Adrenal gland (tissue), 12 donors: ENCODE measurements around the gene VGLL1. TPM values are rescaled to one million over a fixed set of nuclear protein-coding genes. Genes with fewer than 3 reads are reported as not detected.

Source experiments
- DNase-seq, 7 donors: peaks; one replicate each; pipeline ENCODE4 v3.0.0-alpha.2; 2019 to 2020
- H3K27ac ChIP-seq, 5 donors: fragments of 200-600 bp; sonication (generic) in 4 of 5; 1 replicate in 3 of 5; 2 replicates in 2 of 5; pipeline versions ENCODE4 v1.5.1 to v1.8.0; 2016 to 2020; ENCODE audit warnings: mild to moderate bottlenecking in 1 of 5
- H3K27me3 ChIP-seq: fragments of 200-600 bp; 2 replicates; pipeline ENCODE4 v1.8.0; 2021
- H3K36me3 ChIP-seq, 2 donors: fragments of 200-600 bp; replicated peaks in 1 of 2; 1 replicate in 1 of 2; 2 replicates in 1 of 2; pipeline versions ENCODE4 v1.5.1 to v1.8.0; 2018 to 2022
- H3K4me1 ChIP-seq, 2 donors: fragments of 200-600 bp; replicated peaks in 1 of 2; 1 replicate in 1 of 2; 2 replicates in 1 of 2; pipeline versions ENCODE4 v1.5.1 to v1.8.0; 2018 to 2021
- H3K4me3 ChIP-seq, 4 donors: fragments of 200-600 bp; sonication (generic) in 3 of 4; one replicate each; pipeline ENCODE4 v1.5.1; 2016 to 2018
- H3K9me3 ChIP-seq, 3 donors: fragments of 200-600 bp; sonication (generic) in 1 of 3; replicated peaks in 1 of 3; 1 replicate in 2 of 3; 2 replicates in 1 of 3; pipeline versions ENCODE4 v1.5.1 to v1.8.0; 2016 to 2021
- POLR2A ChIP-seq, 2 donors: fragments of 450-650 bp; IDR thresholded peaks; one replicate each; pipeline ENCODE4 v1.6.1; 2017; ENCODE audit warnings: antibody characterized with exemption in 2 of 2, mild to moderate bottlenecking in 2 of 2, moderate library complexity in 1 of 2
- WGBS, 4 donors: extraction: QIAGEN DNeasy Blood & Tissue Kit in 2 of 4; methylation state at CpG; one replicate each; pipeline versions ENCODE4 v1.1.5 to v1.1.7; 2013 to 2017; 5-methylcytosine and 5-hydroxymethylcytosine counted together
- intact Hi-C, 2 donors: fragments of 100-400 bp; cut with DNase I; formaldehyde crosslinking; loops; one replicate each; pipeline versions ENCODE4 v1.14.1 to v1.15.0; 2022 to 2023
- polyA plus RNA-seq, 3 donors: library from polyadenylated mRNA; stranded (reverse); fragments of 200-250 nt in 2 of 3; fragments of 350-450 nt in 1 of 3; fragmentation: Illumina TruSeq in 1 of 3; extraction: RNeasy Lipid Tissue Mini Kit (QIAGEN cat#74804) in 1 of 3; gene quantifications; one replicate each; pipeline ENCODE4 v1.2.3, GENCODE V29; 2013 to 2014
- total RNA-seq, 9 donors: library from RNA; depleted of rRNA in 4 of 9; stranded (reverse); fragments of >200 nt in 4 of 9; fragments of 120-200 nt in 1 of 9; fragmentation: NEBNext Ultra II Directional in 1 of 9; extraction: Animal tissue kit (Norgen Biotek cat#: 25700) in 1 of 9; gene quantifications; one replicate each; pipeline versions ENCODE4 v1.1.0 to v1.2.4, GENCODE V29; 2013 to 2023
- TF ChIP-seq, protein P1 (sequence below), 6 experiments: fragments of 450-650 bp in 4 of 6; fragments of 200-600 bp in 2 of 6; sonication (generic) in 1 of 6; IDR thresholded peaks; 1 replicate in 5 of 6; 2 replicates in 1 of 6; pipeline versions ENCODE4 v1.5.1 to v1.8.0; 2016 to 2021; ENCODE audit warnings: antibody characterized with exemption in 6 of 6, mild to moderate bottlenecking in 2 of 6, moderate library complexity in 1 of 6
- donor health status: healthy with polysubstance abuse.
- donor health status: Bipolar disorder and iron deficiency.
- donor health status: DM: yes; HTN: yes; CAD: no.
- donor health status: DM: no; HTN: no; CAD: no.
- donor health status: DM: no; HTN: no; CAD: no.
- donor health status: DM: yes; HTN: yes; CAD: no.

VGLL1 gene
- total and polyA plus RNA-seq, 12 donors, result not detected

GRCh38 chrX:136549226-136549625 is 17.2 kb downstream of the VGLL1 start:
- intact Hi-C loops, result no loop called here
- Histone ChIP-seq H3K4me1 (no peaks in the 10 kb centered on the region), H3K36me3 (no peaks in the 10 kb centered on the region), H3K4me3 (no peak overlapping the region), H3K9me3 (no peaks in the 10 kb centered on the region), H3K27me3 (peaks cover 10% of the 10 kb centered on the region), H3K27ac (peak overlapping the region in 1 of 5 donors; percentile 38)
- WGBS, 4 donors, result 71 to 81% (median 78%) methylated on average over 2 to 5 of the region's 5 CpGs
- peak in 1 of 7 donors; percentile 60 for DNase-seq
- TF ChIP-seq POLR2A (IDR thresholded peaks at IDR 0.05), result no peak
- TF ChIP-seq, protein P1, sequence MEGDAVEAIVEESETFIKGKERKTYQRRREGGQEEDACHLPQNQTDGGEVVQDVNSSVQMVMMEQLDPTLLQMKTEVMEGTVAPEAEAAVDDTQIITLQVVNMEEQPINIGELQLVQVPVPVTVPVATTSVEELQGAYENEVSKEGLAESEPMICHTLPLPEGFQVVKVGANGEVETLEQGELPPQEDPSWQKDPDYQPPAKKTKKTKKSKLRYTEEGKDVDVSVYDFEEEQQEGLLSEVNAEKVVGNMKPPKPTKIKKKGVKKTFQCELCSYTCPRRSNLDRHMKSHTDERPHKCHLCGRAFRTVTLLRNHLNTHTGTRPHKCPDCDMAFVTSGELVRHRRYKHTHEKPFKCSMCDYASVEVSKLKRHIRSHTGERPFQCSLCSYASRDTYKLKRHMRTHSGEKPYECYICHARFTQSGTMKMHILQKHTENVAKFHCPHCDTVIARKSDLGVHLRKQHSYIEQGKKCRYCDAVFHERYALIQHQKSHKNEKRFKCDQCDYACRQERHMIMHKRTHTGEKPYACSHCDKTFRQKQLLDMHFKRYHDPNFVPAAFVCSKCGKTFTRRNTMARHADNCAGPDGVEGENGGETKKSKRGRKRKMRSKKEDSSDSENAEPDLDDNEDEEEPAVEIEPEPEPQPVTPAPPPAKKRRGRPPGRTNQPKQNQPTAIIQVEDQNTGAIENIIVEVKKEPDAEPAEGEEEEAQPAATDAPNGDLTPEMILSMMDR (IDR thresholded peaks at IDR 0.05), result no peak

- TF ChIP-seq POLR2A (IDR thresholded peaks at IDR 0.05), result no peak
- TF ChIP-seq, protein P1 (IDR thresholded peaks at IDR 0.05), result no peak
- no peaks in the 10 kb centered on the region for H3K36me3 ChIP-seq
- intact Hi-C loops, result no loop called here
- DNase-seq, result no peak
- peaks cover 7% of the 10 kb centered on the region for H3K27me3 ChIP-seq
- no peak overlapping the region for H3K4me3 ChIP-seq
- H3K4me1 ChIP-seq, result no peaks in the 10 kb centered on the region
- H3K9me3 ChIP-seq, result no peaks in the 10 kb centered on the region
- WGBS, 4 donors, result 52 to 72% (median 70%) methylated on average over 1 of the region's 1 CpG
- H3K27ac ChIP-seq, result no peak overlapping the region
These were observed 19.4 kb downstream of the VGLL1 start for GRCh38 chrX:136551410-136551809.

DNA sequence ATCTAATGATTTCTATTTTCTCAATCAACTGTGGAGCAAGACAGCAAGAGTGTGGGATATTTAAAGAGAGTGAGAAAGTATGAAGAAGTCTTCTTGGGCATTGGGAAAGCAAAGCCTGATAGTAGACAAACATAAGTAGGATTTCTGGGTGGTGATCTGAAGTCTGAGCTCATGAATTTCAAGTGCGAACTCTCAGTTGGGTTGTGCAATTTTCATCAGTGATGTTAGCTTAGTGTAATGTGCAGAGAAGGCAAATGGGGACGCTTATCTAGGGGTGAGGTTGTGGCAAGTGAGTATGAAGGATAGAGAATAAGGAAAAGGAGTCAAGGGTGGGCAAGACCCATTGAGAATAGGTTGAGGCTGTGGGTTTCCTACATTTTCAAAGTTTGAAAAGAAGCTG is 23.7 kb downstream of the VGLL1 start:
- Histone ChIP-seq H3K4me3 (no peak overlapping the region), H3K27me3 (peaks cover 7% of the 10 kb centered on the region), H3K4me1 (no peaks in the 10 kb centered on the region), H3K27ac (no peak overlapping the region), H3K9me3 (no peaks in the 10 kb centered on the region), H3K36me3 (no peaks in the 10 kb centered on the region)
- no peak for DNase-seq
- intact Hi-C loops, result no loop called here
- WGBS, 4 donors, result 61 to 85% (median 70%) methylated on average over 2 of the region's 2 CpGs
- no peak for TF ChIP-seq POLR2A (IDR thresholded peaks at IDR 0.05)
- TF ChIP-seq, protein P1 (IDR thresholded peaks at IDR 0.05), result no peak

DNA sequence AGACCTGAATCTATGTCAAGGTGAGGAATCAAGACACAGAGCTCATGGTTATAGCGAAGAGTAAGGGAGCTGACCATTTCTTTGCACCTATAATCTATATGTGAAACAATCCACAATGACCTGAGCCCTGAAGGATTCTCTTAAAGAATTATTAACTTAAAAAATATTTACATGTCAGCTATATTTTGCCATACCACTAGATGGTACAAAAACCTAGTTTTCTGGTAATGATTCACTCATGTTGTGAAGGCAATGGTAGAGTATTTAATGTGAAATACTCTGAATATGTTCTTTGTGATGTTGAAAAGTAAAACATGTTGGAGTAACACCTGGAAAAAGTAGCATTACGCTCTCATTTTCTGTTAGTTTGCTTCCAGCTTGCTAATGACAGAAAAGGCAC is 40.0 kb downstream of the VGLL1 start:
- Histone ChIP-seq H3K4me3 (no peak overlapping the region), H3K36me3 (no peaks in the 10 kb centered on the region), H3K27ac (no peak overlapping the region), H3K9me3 (no peaks in the 10 kb centered on the region), H3K27me3 (peaks cover 11% of the 10 kb centered on the region), H3K4me1 (no peaks in the 10 kb centered on the region)
- WGBS, 4 donors, result 55 to 90% (median 81%) methylated on average over 2 of the region's 2 CpGs
- no peak for DNase-seq
- no peak for TF ChIP-seq POLR2A (IDR thresholded peaks at IDR 0.05)
- TF ChIP-seq, protein P1 (IDR thresholded peaks at IDR 0.05), result no peak
- intact Hi-C loops, result no loop called here
